AG09319 (cell line): ENCODE measurements around the gene C11orf21.

ENCODE experiments used
- DNase-seq: peaks from one replicate; pipeline ENCODE4 v3.0.0-alpha.2; 2010; ENCODE audit warnings: low read depth; ENCODE audit errors: extremely low read depth
- CTCF ChIP-seq: IDR thresholded peaks from 2 replicates; pipeline ENCODE4 v1.5.1; 2011; ENCODE audit warnings: low read depth, mild to moderate bottlenecking, inconsistent platforms, low read length, moderate library complexity

Gene C11orf21

GRCh38 chr11:2301631-2302305 lies at the start of gene C11orf21, which contains the start of gene TSPAN32:
Gene C11orf21, minus strand, starts transcription at chr11:2301918. Its CDS starts 110 bp downstream, at chr11:2301808.
Gene TSPAN32, plus strand, starts transcription at chr11:2302013. Its CDS starts 137 bp downstream, at chr11:2302150.
- no peak for DNase-seq
- TF ChIP-seq CTCF = no peak

- no peak for TF ChIP-seq CTCF
Observed at GRCh38 chr11:2348986-2349385, 47.3 kb upstream of the C11orf21 start.

GRCh38 chr11:2347308-2347830 lies 45.7 kb upstream of the C11orf21 start:
- DNase-seq = no peak
- no peak for TF ChIP-seq CTCF

More at GRCh38 chr11:2348986-2349385, 47.3 kb upstream of the C11orf21 start:
- peak; percentile 7 for DNase-seq

GRCh38 chr11:2346586-2347307 lies 45.0 kb upstream of the C11orf21 start:
- no peak for TF ChIP-seq CTCF
- DNase-seq = no peak

- TF ChIP-seq CTCF = no peak
- DNase-seq = no peak
Observed at GRCh38 chr11:2346014-2346413, 44.3 kb upstream of the C11orf21 start.

- no peak for TF ChIP-seq CTCF
- DNase-seq = no peak
Observed at GRCh38 chr11:2345050-2345449, 43.3 kb upstream of the C11orf21 start.

- DNase-seq = no peak
- no peak for TF ChIP-seq CTCF
Observed at GRCh38 chr11:2343502-2343901, 41.8 kb upstream of the C11orf21 start.
